ENCODE results near the gene TIAM2. TPM values are rescaled to one million over a fixed set of nuclear protein-coding genes. Genes with fewer than 3 reads are reported as not detected.
"Not testable (repeated sequence)": the region's sequence is repeated elsewhere in the genome, so short reads cannot be mapped to it uniquely, and the experiment has no call there.

TIAM2 gene
- total RNA-seq, 2 donors from 2014 or later, result 8.9 to 9.3 TPM

- intact Hi-C loops (cut with DNase I), result no loop called here
- no peak for ATAC-seq
- no peak for DNase-seq
Observed at GRCh38 chr6:155112757-155113156, 117.6 kb downstream of the TIAM2 start.

DNA sequence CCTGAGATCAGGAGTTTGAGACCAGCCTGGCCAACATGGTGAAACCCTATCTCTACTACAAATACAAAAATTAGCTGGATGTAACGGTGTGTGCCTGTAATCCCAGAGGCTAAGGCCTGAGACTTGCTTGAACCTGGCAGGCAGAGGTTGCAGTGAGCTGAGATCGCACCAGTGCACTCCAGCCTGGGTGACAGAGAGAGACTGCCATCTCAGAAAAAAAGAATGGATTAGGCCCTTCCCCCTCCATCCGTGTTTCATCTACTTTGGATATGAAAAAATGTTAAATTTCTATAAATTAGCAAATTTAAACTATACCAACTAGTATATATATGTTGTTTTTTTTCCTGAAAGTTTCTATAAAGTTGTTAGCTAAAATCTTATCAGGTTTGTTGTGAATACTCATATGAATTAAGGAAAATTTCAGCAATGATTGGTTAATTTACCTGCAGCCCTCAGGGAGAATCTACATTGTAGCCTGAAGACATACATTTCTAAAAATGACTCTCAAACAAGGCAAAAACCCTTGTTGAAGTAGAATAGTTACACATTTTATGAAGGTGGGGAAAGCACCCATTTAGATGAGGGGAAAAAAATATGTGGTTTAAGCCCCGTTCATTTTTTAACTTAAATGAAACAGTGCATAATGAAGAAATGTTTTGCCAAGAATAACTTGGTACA is 120.9 kb downstream of the TIAM2 start:
- DNase-seq (no peak), ATAC-seq (no peak)
- intact Hi-C loops (cut with DNase I), result no loop called here

DNA sequence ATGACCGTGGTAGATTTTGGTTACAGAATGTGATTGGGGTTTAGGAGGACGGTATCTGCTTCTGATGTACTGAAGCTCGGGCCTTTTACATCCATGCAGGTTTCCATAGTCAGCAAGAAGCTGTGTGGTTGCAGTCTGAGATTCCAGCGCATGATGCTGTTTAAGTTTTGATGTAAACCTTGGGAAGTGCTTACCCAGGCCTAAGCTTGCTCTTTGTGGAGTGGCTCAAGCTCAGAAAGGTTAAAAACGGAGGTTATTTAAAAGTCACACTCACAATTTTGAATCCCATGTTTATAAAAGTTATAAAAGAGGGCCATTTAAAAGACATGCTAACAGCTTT is 121.4 kb downstream of the TIAM2 start:
- intact Hi-C loops (cut with DNase I), result no loop called here
- no peak for ATAC-seq
- no peak for DNase-seq

DNA sequence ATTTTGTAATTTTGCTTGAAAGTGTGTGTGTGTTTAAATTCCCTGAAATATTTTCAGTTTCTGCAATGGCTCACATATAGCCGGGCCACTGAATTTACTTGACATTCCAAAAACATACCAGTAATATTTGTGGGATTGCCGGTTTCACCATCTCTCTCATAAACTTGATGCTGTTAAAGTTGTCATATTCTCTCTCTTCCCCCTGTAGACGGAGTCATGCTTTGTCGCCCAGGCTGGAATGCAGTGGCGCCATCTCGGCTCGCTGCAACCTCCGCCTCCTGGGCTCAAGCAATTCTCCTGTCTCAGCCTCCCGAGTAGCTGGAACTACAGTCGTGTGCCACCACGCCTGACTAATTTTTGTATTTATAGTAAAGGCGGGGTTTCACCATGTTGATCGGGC is 122.1 kb downstream of the TIAM2 start:
- intact Hi-C loops (cut with DNase I), result no loop called here
- DNase-seq (no peak), ATAC-seq (no peak)

DNA sequence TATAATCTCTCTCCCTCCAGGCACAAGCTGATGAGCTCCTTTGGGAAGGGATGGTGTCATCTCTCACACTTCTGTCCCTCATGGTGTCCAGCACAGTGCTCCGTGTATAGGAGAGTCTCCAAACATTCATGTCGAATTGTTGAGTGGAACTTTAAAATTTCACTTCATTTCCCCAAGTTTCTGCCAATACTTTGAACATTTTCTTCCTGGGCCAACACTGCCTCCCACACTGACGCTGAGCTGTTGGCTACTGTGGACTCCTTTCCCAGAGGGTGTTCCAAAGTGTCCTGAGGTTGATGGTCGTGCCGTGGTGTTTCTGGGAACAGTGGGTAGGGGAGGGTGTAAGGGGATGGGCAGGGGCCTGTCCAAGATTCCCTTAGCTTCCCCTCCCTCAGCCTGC is 122.7 kb downstream of the TIAM2 start:
- DNase-seq (no peak), ATAC-seq (no peak)
- intact Hi-C loops (cut with DNase I), result no loop called here

GRCh38 chr6:155119201-155119600 is 124.1 kb downstream of the TIAM2 start:
- ATAC-seq; DNase-seq; intact Hi-C loops (cut with DNase I): not testable (repeated sequence)

- no peak for ATAC-seq
- intact Hi-C loops (cut with DNase I), result no loop called here
- no peak for DNase-seq
Observed at GRCh38 chr6:155120034-155120433, 124.9 kb downstream of the TIAM2 start.

- DNase-seq, result no peak
- ATAC-seq, result no peak
- intact Hi-C loops (cut with DNase I), result no loop called here
Observed at GRCh38 chr6:155121294-155121693, 126.2 kb downstream of the TIAM2 start.

- ATAC-seq (peak; percentile 65 to 76), DNase-seq (peak; percentile 36)
- intact Hi-C loops (cut with DNase I), result no loop called here
Observed at GRCh38 chr6:155121699-155122098, 126.6 kb downstream of the TIAM2 start.

DNA sequence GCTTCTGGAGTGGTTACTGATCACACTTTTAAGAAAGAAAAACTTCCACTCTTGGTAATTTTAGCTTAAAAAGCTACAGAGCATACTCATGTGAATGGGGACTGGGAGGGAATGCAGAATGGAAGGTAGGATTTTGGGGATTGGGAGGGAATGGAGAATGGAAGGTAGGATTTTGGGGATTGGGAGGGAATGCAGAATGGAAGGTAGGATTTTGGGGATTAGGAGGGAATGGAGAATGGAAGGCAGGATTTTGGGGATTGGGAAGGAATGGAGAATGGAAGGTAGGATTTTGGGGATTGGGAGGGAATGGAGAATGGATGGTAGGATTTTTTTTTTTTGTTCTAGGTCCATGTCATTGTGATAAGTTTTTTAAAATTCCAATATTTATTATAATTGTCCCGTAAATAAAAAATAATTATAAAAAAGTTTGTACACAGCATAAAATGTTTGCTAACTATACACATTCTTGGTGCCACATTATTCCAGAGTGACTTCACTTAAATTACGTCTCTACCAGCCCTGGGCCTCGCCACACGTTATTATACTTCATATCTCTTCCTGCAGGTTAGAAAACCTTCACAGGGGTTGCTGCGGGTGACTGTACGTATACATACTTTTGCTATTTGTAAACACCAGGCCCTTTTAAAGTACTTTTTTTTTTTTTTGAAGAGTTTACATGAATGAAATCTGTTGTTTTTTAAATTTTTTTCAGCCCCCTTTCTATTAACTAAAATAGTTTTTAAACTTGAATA is 127.3 kb downstream of the TIAM2 start:
- no peak for ATAC-seq

DNA sequence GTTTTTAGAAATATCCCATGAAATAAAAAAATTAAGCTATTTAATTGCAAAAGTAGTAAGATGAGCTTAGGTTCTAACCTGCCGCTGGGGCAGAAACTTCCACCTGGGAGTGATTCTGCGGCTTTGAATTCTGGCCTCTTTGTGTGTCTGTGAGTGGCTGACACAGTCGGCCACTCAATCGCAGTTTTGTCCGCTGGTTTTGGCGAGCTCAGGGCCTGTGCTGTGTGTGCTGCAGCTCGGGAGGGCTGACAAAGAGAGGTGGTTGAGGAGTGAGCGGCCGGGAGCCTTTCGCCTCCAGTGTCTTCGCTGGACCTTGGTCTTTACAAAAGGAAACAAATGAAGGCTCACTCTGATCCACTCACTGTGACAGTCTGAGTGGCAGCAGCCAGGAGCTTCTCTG is 128.4 kb downstream of the TIAM2 start:
- intact Hi-C loops (cut with DNase I), result no loop called here
- no peak for DNase-seq
- ATAC-seq, result no peak

More for the DNA sequence above, 127.3 kb downstream of the TIAM2 start:
- no peak for DNase-seq
- intact Hi-C loops (cut with DNase I), result no loop called here

DNA sequence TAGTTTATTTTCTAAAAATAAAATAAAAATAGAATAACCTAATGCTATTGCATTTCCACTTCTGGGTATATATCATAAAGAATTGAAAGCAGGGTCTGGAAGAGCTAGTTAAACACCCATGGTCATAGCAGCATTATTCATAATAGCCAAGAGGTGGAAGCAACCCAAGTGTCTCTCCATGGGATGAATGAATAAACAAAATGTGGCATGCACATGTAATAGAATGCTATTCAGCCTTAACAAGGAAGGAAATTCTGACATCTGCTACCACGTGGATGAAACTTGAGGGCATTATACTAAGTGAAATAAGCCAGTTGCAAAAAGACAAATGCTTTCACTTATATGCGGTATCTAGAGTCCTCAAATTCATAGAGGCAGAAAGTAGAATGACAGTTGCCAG is 130.8 kb downstream of the TIAM2 start:
- no peak for DNase-seq
- intact Hi-C loops (cut with DNase I), result no loop called here
- no peak for ATAC-seq

GRCh38 chr6:155126727-155127439 is 131.8 kb downstream of the TIAM2 start:
- peak in 1 of 2 donors; percentile 70 for ATAC-seq
- intact Hi-C loops (cut with DNase I), result no loop called here
- no peak for DNase-seq

DNA sequence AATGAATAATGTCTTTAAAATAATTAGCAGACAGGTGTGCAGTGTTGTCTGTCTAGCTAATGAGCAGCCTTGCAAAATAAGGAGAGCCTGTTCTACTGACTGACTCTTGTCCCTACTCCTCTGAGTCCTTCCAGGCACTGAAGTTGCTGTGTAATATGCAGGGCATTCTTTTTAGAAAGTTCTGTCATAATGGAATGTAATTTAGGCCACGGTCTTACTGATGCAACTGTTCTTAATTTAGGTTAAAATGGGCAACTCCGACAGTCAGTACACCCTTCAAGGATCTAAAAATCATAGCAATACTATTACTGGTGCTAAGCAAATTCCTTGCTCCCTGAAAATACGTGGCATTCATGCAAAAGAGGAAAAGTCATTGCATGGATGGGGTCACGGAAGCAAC is 133.9 kb downstream of the TIAM2 start:
- intact Hi-C loops (cut with DNase I), result no loop called here
- ATAC-seq (no peak), DNase-seq (no peak)

GRCh38 chr6:155129744-155130143 is 134.6 kb downstream of the TIAM2 start:
- ATAC-seq (no peak), DNase-seq (no peak)
- intact Hi-C loops (cut with DNase I), result no loop called here

- ATAC-seq, result no peak
- intact Hi-C loops (cut with DNase I), result no loop called here
Observed at GRCh38 chr6:155130161-155130853, 135.2 kb downstream of the TIAM2 start.

GRCh38 chr6:155132617-155133016 is 137.5 kb downstream of the TIAM2 start:
- ATAC-seq (no peak), DNase-seq (no peak)

More at GRCh38 chr6:155130161-155130853, 135.2 kb downstream of the TIAM2 start:
- no peak for DNase-seq

DNA sequence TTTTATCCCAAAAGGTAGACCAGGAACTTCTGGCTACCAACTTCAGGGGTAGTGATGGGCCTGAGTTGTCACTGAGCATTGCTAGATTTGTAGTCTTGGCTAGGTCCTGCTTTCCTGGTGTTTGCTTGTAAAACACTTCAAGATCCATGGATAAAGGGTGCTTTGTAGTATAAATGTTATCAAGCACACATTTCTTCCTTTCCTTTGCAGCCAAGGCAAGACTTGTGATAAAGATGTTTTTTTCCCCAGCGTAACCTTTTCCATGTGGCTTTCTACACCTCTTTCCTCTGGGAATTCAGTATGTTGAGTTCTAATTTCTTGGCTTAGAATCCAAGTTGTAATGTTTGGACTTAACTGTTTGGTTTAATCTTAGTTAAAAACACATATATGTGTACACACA is 145.9 kb downstream of the TIAM2 start:
- intact Hi-C loops (cut with DNase I), result no loop called here

More at GRCh38 chr6:155132617-155133016, 137.5 kb downstream of the TIAM2 start:
- intact Hi-C loops (cut with DNase I), result no loop called here

GRCh38 chr6:155141512-155141911 is 146.4 kb downstream of the TIAM2 start:
- intact Hi-C loops (cut with DNase I), result no loop called here
- ATAC-seq (peak in 1 of 2 donors; percentile 59), DNase-seq (no peak)

More for the DNA sequence above, 145.9 kb downstream of the TIAM2 start:
- ATAC-seq, result peak in 1 of 2 donors; percentile 33
- no peak for DNase-seq
